ENCODE data around the gene NGLY1. TPM values are rescaled to one million over a fixed set of nuclear protein-coding genes. Genes with fewer than 3 reads are reported as not detected.

The NGLY1 gene
- total and polyA plus RNA-seq, 10 of the 15 experiments (the other 5 are each of a cell fraction or from before 2014, with no cell fraction given) = 29.8 to 73.5 (median 47.0) TPM

GRCh38 chr3:25695731-25696420 lies 87.4 kb downstream of the NGLY1 start:
- Histone ChIP-seq H2AFZ (ENCODE audit: control insufficient read depth, low read depth, low read length) (no peak overlapping the region), H4K20me1 (ENCODE audit: control insufficient read depth, insufficient read depth) (no peaks in the 10 kb centered on the region), H3K27me3 (replicated peaks in 1 of 2; ENCODE audit: control insufficient read depth in 2 of 2, insufficient read depth in 2 of 2, low read length in 1 of 2) (no peaks in the 10 kb centered on the region), H3K4me2 (ENCODE audit: control insufficient read depth, insufficient read depth) (no peak overlapping the region), H3K79me2 (ENCODE audit: control insufficient read depth, insufficient read depth, low read length) (no peaks in the 10 kb centered on the region), H3K27ac (ENCODE audit: control insufficient read depth, insufficient read depth) (no peak overlapping the region), H3K36me3 (ENCODE audit: control insufficient read depth in 2 of 2, insufficient read depth in 2 of 2, low read length in 1 of 2) (no peaks in the 10 kb centered on the region), H3K9me3 (replicated peaks; ENCODE audit: control insufficient read depth, insufficient read depth, low read length) (no peaks in the 10 kb centered on the region), H3K4me1 (ENCODE audit: control insufficient read depth, insufficient read depth, low read length) (no peaks in the 10 kb centered on the region), H3K9ac (ENCODE audit: control insufficient read depth, insufficient read depth, low read length) (no peak overlapping the region), H3K4me3 (no peak overlapping the region)
- WGBS (ENCODE audit: insufficient coverage, insufficient replicate concordance, low lambda C conversion rate, missing lambda C conversion rate) = 47% methylated on average over 4 of the region's 4 CpGs
- ChIA-PET SMC1A (ENCODE audit: uncharacterized antibody, unreplicated experiment) (interaction anchor here (1.0 to 2.7 kb wide), 4 partner anchors 11 to 42 kb away, joined by 3 to 9 read pairs (median 6); no protein-coding TSS in a partner anchor), RAD21 (ENCODE audit: unreplicated experiment) (interaction anchor here (0.6 kb wide), 1 partner anchor 158 kb away, joined by 3 read pairs; no protein-coding TSS in a partner anchor), CTCF (interaction anchor here (1.1 kb wide), 1 partner anchor 103 kb away, joined by 3 read pairs; no protein-coding TSS in a partner anchor), POLR2A (no interaction called here)
- no peak for ATAC-seq
- no TSS peak for BruUV-seq (replicated peaks)
- no peak for TF ChIP-seq CREB1 (IDR thresholded peaks at IDR 0.05; ENCODE audit: low read depth)
- in situ Hi-C loops (cut with MboI) = no loop called here
- FAIRE-seq = no peak
- intact Hi-C loops (cut with micrococcal nuclease; ENCODE audit: unreplicated experiment) = no loop called here
- no peak for DNase-seq (ENCODE audit: low read depth, low spot score)

DNA sequence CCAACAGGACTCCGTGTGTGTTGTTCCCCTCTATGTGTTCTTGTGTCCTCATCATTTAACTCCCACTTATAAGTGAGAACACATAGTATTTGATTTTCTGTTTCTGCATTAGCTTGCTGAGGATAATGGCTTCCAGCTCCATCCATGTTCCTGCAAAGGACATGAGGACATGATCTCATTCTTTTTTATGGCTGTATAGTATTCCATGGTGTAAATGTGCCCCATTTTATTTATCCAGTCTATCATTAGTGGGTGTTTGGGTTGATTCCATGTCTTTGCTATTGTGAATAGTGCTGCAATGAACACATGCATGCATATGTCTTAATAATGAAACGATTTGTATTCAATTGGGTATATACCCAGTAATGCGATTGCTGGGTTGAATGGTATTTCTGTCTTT lies 90.0 kb downstream of the NGLY1 start:
- in situ Hi-C loops (cut with MboI) (no loop called here), intact Hi-C loops (cut with micrococcal nuclease; ENCODE audit: unreplicated experiment) (no loop called here)
- DNase-seq (ENCODE audit: low read depth, low spot score) = no peak
- ChIA-PET POLR2A (no interaction called here), RAD21 (ENCODE audit: unreplicated experiment) (no interaction called here), CTCF (no interaction called here), SMC1A (ENCODE audit: uncharacterized antibody, unreplicated experiment) (no interaction called here)
- Histone ChIP-seq H3K4me1 (ENCODE audit: control insufficient read depth, insufficient read depth, low read length) (no peaks in the 10 kb centered on the region), H3K9me3 (replicated peaks; ENCODE audit: control insufficient read depth, insufficient read depth, low read length) (no peaks in the 10 kb centered on the region), H3K27me3 (replicated peaks in 1 of 2; ENCODE audit: control insufficient read depth in 2 of 2, insufficient read depth in 2 of 2, low read length in 1 of 2) (no peaks in the 10 kb centered on the region), H3K36me3 (ENCODE audit: control insufficient read depth in 2 of 2, insufficient read depth in 2 of 2, low read length in 1 of 2) (no peaks in the 10 kb centered on the region), H2AFZ (ENCODE audit: control insufficient read depth, low read depth, low read length) (no peak overlapping the region), H4K20me1 (ENCODE audit: control insufficient read depth, insufficient read depth) (no peaks in the 10 kb centered on the region), H3K79me2 (ENCODE audit: control insufficient read depth, insufficient read depth, low read length) (no peaks in the 10 kb centered on the region), H3K4me3 (no peak overlapping the region), H3K4me2 (ENCODE audit: control insufficient read depth, insufficient read depth) (no peak overlapping the region), H3K27ac (ENCODE audit: control insufficient read depth, insufficient read depth) (no peak overlapping the region), H3K9ac (ENCODE audit: control insufficient read depth, insufficient read depth, low read length) (no peak overlapping the region)
- ATAC-seq = no peak
- no TSS peak for BruUV-seq (replicated peaks)
- no peak for FAIRE-seq
- WGBS (ENCODE audit: insufficient coverage, insufficient replicate concordance, low lambda C conversion rate, missing lambda C conversion rate) = 52% methylated on average over 3 of the region's 3 CpGs
- TF ChIP-seq BHLHE40 (IDR thresholded peaks at IDR 0.05; ENCODE audit: borderline replicate concordance in 1 of 2, low read depth in 2 of 2, low read length in 1 of 2) = no peak
- no peak for TF ChIP-seq RBBP5 (conservative IDR thresholded peaks at IDR 0.05)
- no peak for TF ChIP-seq RAD51 (IDR thresholded peaks at IDR 0.05)
- no peak for TF ChIP-seq ZBED1 (IDR thresholded peaks at IDR 0.05; ENCODE audit: borderline replicate concordance)
- no peak for TF ChIP-seq MEF2B (IDR thresholded peaks at IDR 0.05; ENCODE audit: partially characterized antibody, poor library complexity, severe bottlenecking)
- no peak for TF ChIP-seq TARDBP (IDR thresholded peaks at IDR 0.05; ENCODE audit: borderline replicate concordance)
- TF ChIP-seq WRNIP1 (IDR thresholded peaks at IDR 0.05; ENCODE audit: borderline replicate concordance, low read depth, low read length) = no peak
- TF ChIP-seq, protein P1, sequence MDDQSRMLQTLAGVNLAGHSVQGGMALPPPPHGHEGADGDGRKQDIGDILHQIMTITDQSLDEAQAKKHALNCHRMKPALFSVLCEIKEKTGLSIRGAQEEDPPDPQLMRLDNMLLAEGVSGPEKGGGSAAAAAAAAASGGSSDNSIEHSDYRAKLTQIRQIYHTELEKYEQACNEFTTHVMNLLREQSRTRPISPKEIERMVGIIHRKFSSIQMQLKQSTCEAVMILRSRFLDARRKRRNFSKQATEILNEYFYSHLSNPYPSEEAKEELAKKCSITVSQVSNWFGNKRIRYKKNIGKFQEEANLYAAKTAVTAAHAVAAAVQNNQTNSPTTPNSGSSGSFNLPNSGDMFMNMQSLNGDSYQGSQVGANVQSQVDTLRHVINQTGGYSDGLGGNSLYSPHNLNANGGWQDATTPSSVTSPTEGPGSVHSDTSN (IDR thresholded peaks at IDR 0.05; ENCODE audit: insufficient replicate concordance, low read depth, low read length) = no peak
- no peak for TF ChIP-seq NBN (IDR thresholded peaks at IDR 0.05)
- no peak for TF ChIP-seq HDAC2 (IDR thresholded peaks at IDR 0.05)
- TF ChIP-seq CBX3 (IDR thresholded peaks at IDR 0.05; ENCODE audit: borderline replicate concordance, low read depth) = no peak
- TF ChIP-seq E2F4 (IDR thresholded peaks at IDR 0.05; ENCODE audit: low read depth, low read length) = no peak
- TF ChIP-seq ZNF274 (IDR thresholded peaks at IDR 0.05; ENCODE audit: insufficient read depth, insufficient read length) = no peak
- no peak for TF ChIP-seq NR2C2 (IDR thresholded peaks at IDR 0.05; ENCODE audit: borderline replicate concordance, control insufficient read depth, insufficient read length, low read depth)
- no peak for TF ChIP-seq RB1 (IDR thresholded peaks at IDR 0.05; ENCODE audit: borderline replicate concordance)

Data from GM12878 (cell line).